Breast epithelium (tissue), 4 donors: Measurements from ENCODE around the gene STAC2. TPM values are rescaled to one million over a fixed set of nuclear protein-coding genes. Genes with fewer than 3 reads are reported as not detected.
"Not testable (repeated sequence)": the region's sequence is repeated elsewhere in the genome, so short reads cannot be mapped to it uniquely, and the experiment has no call there.

Source experiments
- DNase-seq, 2 donors: peaks; one replicate each; pipeline ENCODE4 v3.0.0-alpha.2; 2019; ENCODE audit warnings: low spot score in 2 of 2
- H3K27ac ChIP-seq, 2 donors: fragments of 200-600 bp; sonication (generic) in 1 of 2; one replicate each; pipeline ENCODE4 v1.5.1; 2016 to 2019; ENCODE audit warnings: mild to moderate bottlenecking in 1 of 2
- H3K27me3 ChIP-seq, 2 donors: fragments of 200-600 bp; sonication (generic) in 1 of 2; one replicate each; pipeline versions ENCODE4 v1.5.1 to v1.6.0; 2017 to 2019; ENCODE audit warnings: control low read depth in 1 of 2, mild to moderate bottlenecking in 1 of 2
- H3K36me3 ChIP-seq: fragments of 200-600 bp; one replicate; pipeline ENCODE4 v1.5.1; 2019
- H3K4me1 ChIP-seq, 2 donors: fragments of 200-600 bp; sonication (generic); one replicate each; pipeline ENCODE4 v1.5.1; 2016 to 2019; ENCODE audit warnings: control low read depth in 1 of 2
- H3K4me3 ChIP-seq, 3 donors: fragments of 200-600 bp; sonication (generic); 1 replicate in 2 of 3; 2 replicates in 1 of 3; pipeline ENCODE4 v1.5.1; 2016 to 2019; ENCODE audit warnings: mild to moderate bottlenecking in 3 of 3, moderate library complexity in 2 of 3
- H3K9me3 ChIP-seq, 2 donors: fragments of 200-600 bp; sonication (generic) in 1 of 2; one replicate each; pipeline ENCODE4 v1.5.1; 2016 to 2019; ENCODE audit warnings: control low read depth in 1 of 2
- POLR2A ChIP-seq: fragments of 450-650 bp; IDR thresholded peaks from one replicate; pipeline ENCODE4 v1.6.1; 2016; ENCODE audit warnings: antibody characterized with exemption, mild to moderate bottlenecking, moderate library complexity
- POLR2AphosphoS5 ChIP-seq, 3 donors: sonication (generic); formaldehyde crosslinking; IDR thresholded peaks; one replicate each; pipeline ENCODE4 v1.6.1; 2017; ENCODE audit warnings: antibody characterized with exemption in 3 of 3
- intact Hi-C: fragments of 100-400 bp; cut with DNase I; formaldehyde crosslinking; loops from one replicate; pipeline ENCODE4 v1.15.1; 2023; ENCODE audit warnings: low total_unique reads
- total RNA-seq, 3 donors: library from RNA; depleted of rRNA; stranded (reverse); fragments of >200 nt; gene quantifications; one replicate each; pipeline ENCODE4 v1.1.0, GENCODE V29; 2016
- TF ChIP-seq, protein P1 (sequence below), 3 donors: fragments of 450-650 bp; IDR thresholded peaks; one replicate each; pipeline ENCODE4 v1.5.1; 2016 to 2017; ENCODE audit warnings: antibody characterized with exemption in 3 of 3, mild to moderate bottlenecking in 3 of 3, moderate library complexity in 3 of 3

The STAC2 gene
- total RNA-seq, 3 donors from 2014 or later: 26.5 to 121 TPM; not detected in 1

DNA sequence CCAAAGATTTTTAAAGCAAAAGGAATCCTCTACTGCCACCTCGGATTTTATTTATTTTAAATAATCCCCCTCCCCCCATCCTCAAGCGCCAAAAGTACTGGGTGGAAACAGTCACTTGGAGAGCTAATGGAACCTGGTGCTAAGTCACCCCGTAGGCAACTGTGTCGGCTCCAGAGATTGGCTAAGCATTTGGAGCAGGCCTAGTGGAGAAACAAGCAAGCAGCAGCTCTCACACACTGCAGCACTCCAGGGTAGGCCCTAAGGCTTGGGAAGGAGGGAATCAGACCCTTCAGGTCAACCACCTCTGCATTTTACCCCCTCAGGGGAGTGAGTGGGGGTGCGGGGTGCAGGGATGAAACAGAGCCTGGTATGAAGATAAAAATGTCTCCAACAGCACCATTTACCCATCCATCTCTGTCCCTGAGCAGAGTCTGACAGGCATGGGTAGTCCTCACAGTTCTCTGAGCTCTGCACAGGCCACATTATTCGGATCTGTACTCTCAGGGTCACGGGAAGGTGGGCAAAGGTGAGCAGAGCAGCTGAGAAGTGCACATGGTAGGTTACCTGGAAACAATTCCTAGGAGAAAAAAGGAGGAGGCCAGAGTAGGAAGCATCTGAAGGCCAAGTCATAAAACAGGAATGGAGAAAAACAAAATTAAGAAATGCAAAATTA is 27.2 kb upstream of the STAC2 start:
- intact Hi-C loops: no loop called here
- H3K27ac ChIP-seq: no peak overlapping the region
- DNase-seq: no peak
- TF ChIP-seq, protein P1, sequence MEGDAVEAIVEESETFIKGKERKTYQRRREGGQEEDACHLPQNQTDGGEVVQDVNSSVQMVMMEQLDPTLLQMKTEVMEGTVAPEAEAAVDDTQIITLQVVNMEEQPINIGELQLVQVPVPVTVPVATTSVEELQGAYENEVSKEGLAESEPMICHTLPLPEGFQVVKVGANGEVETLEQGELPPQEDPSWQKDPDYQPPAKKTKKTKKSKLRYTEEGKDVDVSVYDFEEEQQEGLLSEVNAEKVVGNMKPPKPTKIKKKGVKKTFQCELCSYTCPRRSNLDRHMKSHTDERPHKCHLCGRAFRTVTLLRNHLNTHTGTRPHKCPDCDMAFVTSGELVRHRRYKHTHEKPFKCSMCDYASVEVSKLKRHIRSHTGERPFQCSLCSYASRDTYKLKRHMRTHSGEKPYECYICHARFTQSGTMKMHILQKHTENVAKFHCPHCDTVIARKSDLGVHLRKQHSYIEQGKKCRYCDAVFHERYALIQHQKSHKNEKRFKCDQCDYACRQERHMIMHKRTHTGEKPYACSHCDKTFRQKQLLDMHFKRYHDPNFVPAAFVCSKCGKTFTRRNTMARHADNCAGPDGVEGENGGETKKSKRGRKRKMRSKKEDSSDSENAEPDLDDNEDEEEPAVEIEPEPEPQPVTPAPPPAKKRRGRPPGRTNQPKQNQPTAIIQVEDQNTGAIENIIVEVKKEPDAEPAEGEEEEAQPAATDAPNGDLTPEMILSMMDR (IDR thresholded peaks at IDR 0.05): no peak
- TF ChIP-seq POLR2A (no peak), POLR2AphosphoS5 (IDR thresholded peaks at IDR 0.05) (no peak)
- no peaks in the 10 kb centered on the region for H3K4me1 ChIP-seq
- H3K27me3 ChIP-seq: no peaks in the 10 kb centered on the region
- no peak overlapping the region for H3K4me3 ChIP-seq
- no peaks in the 10 kb centered on the region for H3K36me3 ChIP-seq
- no peaks in the 10 kb centered on the region for H3K9me3 ChIP-seq

DNA sequence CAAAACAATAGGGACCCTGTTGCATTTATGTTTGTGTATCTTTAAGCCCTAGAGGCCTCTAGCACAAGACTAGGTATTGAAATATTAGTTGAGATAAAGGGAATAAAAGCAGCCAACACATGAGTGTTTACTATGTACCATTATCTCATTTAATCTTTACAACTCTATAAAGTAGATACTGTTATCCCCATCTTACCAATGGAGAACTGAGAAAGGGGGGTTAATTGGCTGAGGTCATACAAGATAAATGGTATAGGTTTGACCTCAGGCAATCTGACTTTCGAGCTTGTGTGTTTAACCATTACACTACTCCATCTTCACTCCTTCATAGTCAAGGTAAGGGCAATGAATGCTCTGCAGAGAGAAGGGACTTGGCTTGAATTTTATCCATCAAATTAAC is 26.3 kb upstream of the STAC2 start:
- no peaks in the 10 kb centered on the region for H3K36me3 ChIP-seq

DNA sequence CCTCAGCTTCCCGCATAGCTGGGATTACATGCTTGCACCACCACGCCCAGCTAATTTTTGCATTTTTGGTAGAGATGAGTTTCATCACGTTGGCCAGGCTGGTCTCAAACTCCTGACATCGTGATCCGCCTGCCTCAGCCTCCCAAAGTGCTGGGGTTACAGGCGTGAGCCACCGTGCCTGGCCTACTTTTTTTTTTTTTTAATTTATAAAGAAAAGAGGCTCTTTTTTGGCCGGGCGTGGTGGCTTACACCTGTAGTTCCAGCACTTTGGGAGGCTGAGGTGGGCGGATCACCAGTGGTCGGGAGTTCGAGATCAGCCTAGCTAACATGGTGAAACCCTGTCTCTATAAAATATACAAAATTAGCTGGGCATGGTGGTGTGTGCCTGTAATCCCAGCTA is 24.3 kb upstream of the STAC2 start:
- H3K9me3 ChIP-seq, H3K4me3 ChIP-seq, H3K4me1 ChIP-seq, H3K27me3 ChIP-seq, H3K36me3 ChIP-seq, DNase-seq, H3K27ac ChIP-seq, intact Hi-C loops: not testable (repeated sequence)

More for the DNA sequence above, 26.3 kb upstream of the STAC2 start:
- no peaks in the 10 kb centered on the region for H3K4me1 ChIP-seq
- H3K4me3 ChIP-seq: no peak overlapping the region
- intact Hi-C loops: no loop called here
- TF ChIP-seq POLR2A: no peak
- no peak for TF ChIP-seq POLR2AphosphoS5 (IDR thresholded peaks at IDR 0.05)
- TF ChIP-seq, protein P1 (IDR thresholded peaks at IDR 0.05): no peak
- no peaks in the 10 kb centered on the region for H3K9me3 ChIP-seq
- DNase-seq: no peak
- H3K27ac ChIP-seq: no peak overlapping the region
- H3K27me3 ChIP-seq: no peaks in the 10 kb centered on the region

DNA sequence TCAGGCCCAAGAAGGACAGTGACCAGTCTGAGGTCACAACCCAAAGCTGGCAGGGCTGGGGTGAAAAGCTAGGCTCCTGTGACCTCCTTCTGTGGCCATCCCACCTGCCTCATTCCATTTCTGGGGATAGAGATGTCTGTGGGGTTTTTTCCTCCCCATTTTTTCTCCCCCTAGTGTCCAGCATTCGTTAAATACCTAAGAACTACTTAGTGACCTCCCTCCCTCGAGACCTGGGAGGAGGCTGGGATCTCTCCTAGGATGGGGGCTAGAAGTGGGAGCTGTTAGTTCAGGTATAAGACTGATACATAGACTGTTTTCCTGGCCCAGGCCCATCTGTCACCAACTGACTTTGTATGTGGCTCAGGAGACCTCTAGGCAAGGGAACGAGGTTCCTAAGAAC is 20.5 kb upstream of the STAC2 start:
- intact Hi-C loops: loop anchor here (5.0 kb wide), 1 partner anchor 841 kb away; no protein-coding TSS in a partner anchor
- H3K9me3 ChIP-seq: no peaks in the 10 kb centered on the region

DNA sequence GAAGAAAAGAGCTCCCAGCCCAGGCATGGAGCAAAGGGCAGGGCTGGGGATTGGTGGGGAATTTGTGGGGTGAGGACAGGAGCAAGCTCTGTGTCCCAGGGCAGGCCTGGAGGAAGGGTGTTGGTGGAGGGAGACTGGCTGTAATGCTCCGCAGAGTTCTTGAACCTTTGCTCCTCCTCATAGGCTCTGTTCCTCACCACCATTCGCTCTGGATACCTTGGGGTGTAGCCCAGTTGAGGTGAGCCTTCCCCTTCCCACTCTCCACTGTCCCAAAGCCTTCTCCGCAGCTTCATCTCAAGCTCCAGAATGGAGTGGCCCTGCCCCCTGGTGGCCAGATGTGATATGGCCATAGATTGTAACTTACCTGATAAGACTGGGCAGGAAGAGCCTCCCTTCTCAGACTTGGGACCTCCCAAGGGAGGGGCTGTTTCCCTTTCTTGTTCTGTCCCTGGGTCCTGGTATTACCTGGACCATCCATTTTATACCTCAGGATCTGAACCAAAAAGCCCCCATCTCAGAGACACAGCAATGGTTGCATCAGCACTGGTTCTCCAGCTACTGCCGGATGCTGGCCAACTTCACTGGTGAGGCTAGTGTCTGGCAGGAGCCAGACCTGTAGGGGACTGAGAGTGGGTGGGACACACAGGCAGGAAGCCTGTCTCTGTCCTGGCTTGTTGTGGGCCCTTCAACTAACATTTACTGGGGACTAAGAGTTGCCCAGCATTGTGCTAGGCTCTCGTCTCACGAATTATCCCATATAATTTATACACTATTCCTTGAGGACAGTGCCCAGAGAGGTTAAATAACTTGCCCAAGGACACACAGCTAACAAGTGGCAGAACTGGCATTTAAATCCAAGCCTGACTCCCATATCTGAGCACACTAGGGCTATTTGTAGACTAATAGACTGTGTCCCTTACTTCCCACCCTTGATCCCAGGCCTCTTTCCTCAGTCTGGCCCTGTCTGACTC is 19.1 kb upstream of the STAC2 start:
- no peaks in the 10 kb centered on the region for H3K9me3 ChIP-seq
- H3K4me3 ChIP-seq: no peak overlapping the region
- peak; percentile 84 to 87 for DNase-seq
- TF ChIP-seq, protein P1 (IDR thresholded peaks at IDR 0.05): peak; percentile 91 to 93 (median 92)
- TF ChIP-seq POLR2AphosphoS5 (IDR thresholded peaks at IDR 0.05) (no peak), POLR2A (no peak)
- no peaks in the 10 kb centered on the region for H3K36me3 ChIP-seq
- no peaks in the 10 kb centered on the region for H3K27me3 ChIP-seq
- intact Hi-C loops: loop anchor here (5.0 kb wide), 1 partner anchor 842 kb away; no protein-coding TSS in a partner anchor
- H3K4me1 ChIP-seq: no peaks in the 10 kb centered on the region
- peak overlapping the region in 1 of 2 donors; percentile 52 for H3K27ac ChIP-seq

More for the DNA sequence above, 20.5 kb upstream of the STAC2 start:
- Histone ChIP-seq H3K4me3 (no peak overlapping the region), H3K4me1 (no peaks in the 10 kb centered on the region), H3K27me3 (no peaks in the 10 kb centered on the region), H3K27ac (no peak overlapping the region), H3K36me3 (no peaks in the 10 kb centered on the region)
- TF ChIP-seq POLR2A: no peak
- TF ChIP-seq, protein P1 (IDR thresholded peaks at IDR 0.05): no peak
- no peak for TF ChIP-seq POLR2AphosphoS5 (IDR thresholded peaks at IDR 0.05)
- no peak for DNase-seq
